HS-5 (cell line): ENCODE data around the gene CFAP90.

ENCODE experiments used
- DNase-seq: peaks from one replicate; pipeline ENCODE4 v3.0.0-alpha.2; 2012; ENCODE audit warnings: low read depth

The CFAP90 gene, protein sequence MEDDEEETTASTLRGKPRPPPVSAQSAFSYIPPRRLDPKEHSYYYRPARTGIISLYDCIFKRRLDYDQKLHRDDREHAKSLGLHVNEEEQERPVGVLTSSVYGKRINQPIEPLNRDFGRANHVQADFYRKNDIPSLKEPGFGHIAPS

DNA sequence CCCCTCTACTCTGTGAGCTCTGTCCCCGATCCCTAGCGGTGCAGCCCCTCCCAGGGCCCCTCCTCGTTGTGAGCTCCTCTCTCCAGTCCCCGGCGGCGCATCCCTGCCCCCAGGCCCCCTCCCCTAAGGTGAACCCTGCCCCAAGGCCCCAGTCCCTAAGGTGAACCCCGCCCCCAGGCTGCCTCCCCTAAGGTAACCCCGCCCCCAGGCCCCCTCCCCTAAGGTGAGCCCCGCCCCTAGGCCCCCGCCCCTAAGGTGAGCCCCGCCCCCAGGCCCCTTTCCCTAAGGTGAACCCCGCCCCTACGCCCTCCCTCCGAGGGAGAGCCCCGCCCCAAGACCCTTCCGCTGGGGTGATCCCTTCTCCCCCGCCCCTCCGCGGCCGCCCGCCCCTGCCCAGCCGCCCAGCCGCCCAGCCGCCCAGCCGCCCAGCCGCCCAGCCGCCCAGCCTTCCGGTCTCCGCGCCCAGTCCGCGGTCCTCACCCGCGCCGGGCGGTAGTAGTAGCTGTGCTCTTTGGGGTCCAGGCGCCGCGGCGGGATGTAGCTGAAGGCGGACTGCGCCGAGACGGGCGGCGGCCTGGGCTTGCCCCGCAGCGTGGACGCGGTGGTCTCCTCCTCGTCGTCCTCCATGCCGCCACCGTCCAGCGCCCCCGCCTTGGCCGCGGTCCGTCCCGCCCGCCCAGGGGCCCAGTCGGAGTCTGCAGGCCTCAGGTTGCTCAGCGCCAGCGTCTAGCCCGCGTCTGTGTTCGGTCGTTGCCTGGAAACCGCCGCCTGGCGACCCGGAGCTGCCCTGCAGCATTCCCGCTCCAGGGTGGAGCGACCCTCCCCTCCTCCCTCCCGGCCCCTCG, at the start of gene CFAP90:
Gene CFAP90 (minus strand): TSS at position 739 of the 845 bp plus-strand sequence. CDS start 112 bp downstream, at position 627.
- no peak for DNase-seq

DNA sequence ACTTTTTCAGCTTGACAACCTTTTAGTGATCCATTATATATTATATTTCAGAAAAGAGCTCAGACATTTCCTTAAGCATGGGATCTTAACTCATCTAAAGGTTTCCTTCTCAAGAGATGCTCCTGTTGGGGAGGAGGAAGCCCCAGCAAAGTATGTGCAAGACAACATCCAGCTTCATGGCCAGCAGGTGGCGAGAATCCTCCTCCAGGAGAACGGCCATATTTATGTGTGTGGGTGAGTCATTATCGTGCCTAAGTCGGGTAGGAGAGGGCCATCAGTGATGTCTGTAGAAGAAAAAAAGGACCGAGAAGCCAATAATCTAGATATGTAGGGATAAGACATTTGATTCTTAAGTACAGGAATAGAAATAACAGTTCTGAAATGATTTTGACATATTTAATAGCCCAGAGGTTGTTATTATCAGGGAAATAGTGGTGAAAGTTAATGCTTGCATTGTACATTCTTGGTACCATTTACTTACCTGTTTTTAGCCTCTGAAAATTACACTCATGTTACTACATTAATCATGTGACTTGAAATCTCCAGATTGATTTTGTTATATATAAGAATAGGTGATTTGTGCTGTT, 46.2 kb upstream of the CFAP90 start:
- no peak for DNase-seq

DNA sequence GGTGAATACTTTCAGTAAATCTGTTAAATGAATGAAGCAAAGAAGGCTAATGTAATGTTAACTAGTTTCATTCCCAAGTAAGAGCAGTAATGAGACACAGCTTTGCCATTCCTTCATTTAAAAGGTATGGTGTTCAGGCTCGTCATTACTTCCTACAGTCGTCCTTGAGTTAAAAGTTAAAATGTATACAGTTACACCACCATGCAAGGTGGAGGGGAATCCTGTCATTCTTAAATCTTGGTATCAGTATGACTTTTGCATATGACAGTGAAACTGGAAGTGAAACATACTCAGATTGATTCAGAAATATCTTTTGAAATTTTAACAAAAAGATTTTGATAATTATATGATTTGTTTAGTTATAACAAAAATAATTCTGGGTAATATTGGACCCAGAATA, 43.9 kb upstream of the CFAP90 start:
- DNase-seq, result no peak

DNA sequence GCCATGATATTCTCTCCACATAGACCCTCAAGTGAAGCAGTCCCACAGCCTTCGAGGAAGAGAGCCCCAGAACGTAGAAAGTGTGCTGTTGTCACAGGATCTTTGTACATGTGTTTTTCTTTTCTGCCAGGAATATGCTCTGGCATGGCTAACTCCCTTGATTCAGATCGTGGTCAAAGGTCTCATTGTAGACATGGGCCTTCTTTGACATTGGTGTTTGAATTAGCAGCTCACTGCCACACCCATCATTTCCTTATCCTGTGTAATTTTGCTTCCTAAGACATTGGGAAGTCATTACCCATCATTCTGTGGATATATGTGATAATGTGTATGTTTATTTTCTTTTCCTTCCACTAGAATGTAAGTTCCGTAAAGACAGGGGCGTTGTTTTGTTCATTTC, 43.5 kb upstream of the CFAP90 start:
- no peak for DNase-seq

DNA sequence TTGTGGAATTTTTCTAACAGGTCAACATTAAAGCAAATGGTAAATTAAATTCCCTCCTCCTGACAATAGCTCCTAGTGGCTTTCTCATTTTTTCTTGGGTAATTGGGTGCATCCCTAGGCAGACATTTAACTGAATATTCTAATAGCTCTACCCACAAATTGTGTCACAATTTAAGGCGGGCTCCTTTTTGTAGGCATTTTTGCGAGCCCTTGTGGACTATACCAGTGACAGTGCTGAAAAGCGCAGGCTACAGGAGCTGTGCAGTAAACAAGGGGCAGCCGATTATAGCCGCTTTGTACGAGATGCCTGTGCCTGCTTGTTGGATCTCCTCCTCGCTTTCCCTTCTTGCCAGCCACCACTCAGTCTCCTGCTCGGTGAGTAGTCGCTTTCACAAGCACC, 38.0 kb upstream of the CFAP90 start:
- DNase-seq, result no peak

DNA sequence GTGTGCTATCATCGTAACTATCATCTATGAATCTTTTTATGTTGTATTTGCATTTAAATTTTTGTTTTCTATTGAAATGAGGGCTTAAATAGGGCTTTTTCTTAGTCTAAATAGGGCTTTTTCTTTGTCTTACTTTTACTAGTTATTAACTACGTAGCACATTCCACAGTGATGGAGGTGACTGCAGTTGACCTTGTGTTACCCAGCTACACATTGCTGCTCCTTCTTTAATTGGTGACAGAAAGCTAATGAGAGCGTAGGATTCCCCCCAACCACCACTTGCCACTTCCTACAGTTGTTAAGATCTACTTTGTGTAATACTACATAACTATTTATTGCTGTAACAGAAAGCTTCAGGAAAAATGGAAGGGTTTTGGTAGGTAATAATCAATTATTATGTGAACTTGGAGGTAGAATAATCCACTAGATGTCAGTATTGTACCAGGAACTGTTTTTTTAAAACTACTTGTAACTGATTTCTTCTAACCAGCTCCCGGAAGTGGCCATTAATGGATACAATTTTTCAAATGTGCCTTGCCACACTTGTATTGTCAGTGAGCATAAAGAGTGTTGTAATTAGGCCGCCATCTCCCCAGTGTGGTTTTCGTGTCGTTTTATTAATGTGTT, 36.0 kb upstream of the CFAP90 start:
- no peak for DNase-seq

DNA sequence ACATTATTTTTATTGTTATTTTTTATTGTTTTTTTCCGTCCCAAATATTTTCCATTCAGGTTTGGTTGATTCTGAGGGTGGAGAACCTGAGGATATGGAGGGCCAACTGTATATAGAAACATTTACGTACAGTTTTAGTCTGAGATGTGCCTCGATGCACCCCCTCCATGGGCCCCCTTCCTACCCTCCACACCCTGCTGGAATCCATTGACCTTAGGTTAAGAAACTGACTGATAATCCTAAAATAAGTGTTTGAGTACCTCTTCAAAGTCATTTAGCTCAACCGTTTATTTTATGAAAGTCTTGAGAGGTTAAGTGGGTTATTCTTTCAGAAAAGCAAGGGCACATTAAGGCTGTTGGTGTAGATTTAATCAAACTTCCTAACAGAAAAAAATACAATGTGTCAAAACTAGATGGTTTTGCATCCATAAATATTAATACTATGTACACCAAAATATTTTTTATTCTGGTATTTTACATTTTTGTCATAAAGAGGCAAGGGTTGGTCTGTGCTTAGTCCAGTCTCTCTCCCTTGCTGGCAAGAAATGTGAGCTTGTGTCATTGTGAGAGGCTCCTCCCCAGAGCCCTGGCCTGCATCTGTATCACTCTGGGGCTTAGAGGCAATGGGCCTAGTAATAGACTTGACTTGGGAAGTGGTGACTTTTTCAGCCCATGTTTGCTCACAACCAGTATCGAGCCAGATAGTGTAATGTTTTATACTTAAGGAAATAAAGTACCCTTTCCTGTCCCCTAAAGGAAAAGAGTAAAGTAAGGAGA, 33.7 kb upstream of the CFAP90 start:
- no peak for DNase-seq

DNA sequence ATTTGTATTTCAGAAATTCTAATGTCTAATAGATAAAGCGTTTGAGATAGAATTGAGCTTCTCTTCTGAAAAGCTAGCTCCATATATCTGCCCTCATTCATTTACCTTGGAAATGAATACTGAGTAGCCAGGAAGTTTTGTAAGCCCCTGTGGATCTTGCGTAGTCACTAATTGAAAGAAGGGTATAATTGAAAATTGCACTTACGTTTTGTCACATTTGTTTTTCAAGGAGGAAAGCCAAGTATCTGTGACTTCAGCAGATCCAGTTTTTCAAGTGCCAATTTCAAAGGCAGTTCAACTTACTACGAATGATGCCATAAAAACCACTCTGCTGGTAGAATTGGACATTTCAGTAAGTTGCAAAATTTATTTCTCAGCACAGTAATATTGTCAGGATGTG, 32.0 kb upstream of the CFAP90 start:
- DNase-seq, result no peak

DNA sequence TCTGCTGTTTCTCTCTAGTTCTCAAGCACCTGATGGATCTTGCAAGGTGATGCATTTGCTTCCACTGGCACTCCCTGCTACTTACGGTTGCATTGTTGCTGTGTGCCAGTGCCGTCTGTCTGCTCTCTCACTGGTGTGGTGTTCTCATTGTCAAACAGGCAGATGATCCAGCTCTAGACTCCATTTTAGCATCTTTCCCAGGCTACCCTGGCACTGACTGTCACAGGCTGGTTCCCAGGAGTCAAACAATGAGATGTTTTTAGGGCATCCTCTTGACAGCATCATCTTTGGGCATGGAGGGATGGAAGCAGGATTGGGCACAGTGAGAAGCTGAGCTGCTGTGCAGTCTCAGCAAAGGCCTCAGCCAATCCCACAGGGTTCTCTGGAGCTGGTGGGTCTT, 30.9 kb upstream of the CFAP90 start:
- DNase-seq, result no peak

DNA sequence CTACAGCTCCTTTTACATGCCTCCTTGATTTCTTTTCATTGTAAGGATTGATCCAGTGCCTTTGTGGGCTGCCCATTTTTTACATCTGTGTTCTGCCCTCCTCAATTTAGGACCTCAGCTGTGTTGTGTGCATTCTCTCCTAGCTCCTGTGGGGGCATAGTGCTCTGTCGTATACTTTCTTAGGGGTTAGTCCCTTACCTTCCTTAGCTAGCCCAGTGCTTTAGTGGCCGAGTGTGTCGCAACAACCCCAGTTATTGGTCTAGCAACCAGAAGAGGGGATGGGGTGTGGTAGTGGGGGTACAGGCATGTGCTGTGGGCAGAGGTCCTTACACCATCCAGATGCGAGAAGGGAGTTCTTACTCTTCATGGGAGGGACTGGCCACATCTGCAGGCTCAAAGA, 30.2 kb upstream of the CFAP90 start:
- no peak for DNase-seq

DNA sequence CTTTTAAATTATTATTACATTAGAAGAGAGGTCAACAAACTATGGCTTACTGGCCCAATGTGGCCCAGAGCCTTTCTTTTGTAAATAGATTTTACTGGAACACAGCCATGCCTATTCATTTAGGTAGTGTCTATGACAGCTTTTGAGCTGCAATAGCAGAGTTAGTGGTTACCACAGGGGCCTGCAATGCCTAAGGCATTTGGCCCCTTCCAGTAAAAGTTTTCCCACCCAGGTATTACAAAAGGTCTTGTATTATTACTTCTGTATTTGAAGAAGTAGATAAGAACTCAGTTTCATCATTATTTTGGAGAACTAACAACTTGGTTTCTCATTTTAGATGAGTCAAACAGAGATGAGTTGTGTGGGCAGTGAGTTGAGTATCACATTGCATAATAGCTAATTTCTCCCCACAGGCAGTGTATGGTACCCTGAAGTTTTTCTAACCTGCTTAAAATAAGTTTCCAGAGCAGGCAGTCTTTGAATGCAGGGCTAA, 27.5 kb upstream of the CFAP90 start:
- no peak for DNase-seq

DNA sequence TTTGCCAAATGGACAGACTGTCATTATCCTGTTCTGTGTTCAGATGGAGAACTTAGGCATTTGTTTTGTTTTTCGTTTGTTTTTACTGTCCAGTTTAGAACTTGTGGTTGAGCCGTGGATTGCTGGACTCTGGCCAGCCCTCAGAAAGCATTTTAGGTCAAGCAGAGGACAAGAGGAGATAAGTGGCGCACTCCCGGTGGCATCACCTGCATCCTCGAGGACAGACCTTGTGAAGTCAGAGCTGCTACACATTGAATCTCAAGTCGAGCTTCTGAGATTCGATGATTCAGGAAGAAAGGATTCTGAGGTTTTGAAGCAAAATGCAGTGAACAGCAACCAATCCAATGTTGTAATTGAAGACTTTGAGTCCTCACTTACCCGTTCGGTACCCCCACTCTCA, 26.9 kb upstream of the CFAP90 start:
- DNase-seq, result no peak

DNA sequence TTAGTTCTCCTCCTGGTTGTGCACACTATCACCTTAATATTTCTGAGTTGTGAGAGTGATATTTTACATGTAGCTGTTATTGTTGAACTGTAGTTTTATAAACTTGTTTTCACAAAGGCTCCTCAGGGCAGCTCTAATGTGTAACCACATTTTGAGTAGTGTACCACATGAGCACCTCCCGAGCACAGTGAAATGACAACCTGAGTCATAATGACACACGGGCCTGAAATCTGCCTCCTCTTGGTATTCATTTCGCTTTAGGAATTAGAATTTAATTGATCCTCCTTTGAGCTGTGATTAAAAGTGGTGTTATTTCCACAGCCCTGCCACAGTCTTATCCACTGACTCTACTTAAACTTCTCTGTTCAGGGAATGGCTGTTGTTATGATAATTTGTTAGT, 25.9 kb upstream of the CFAP90 start:
- DNase-seq, result peak; percentile 74

DNA sequence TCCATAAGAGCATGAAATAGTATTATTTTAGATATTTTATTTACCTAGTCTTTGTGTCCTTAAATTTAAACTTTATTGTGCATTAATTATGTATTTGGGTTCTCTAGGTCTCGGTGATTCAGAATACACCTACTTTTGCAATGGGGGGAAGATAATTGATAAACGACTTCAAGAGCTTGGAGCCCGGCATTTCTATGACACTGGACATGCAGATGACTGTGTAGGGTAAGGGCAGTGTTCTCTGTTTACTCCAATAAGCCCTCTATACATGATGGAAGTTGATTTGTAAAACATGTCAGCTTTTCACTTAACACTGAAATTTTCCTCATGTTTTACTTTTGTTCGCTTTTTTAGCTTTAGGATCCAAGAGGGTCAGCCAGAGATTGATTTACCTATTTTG, 24.2 kb upstream of the CFAP90 start:
- DNase-seq, result no peak

DNA sequence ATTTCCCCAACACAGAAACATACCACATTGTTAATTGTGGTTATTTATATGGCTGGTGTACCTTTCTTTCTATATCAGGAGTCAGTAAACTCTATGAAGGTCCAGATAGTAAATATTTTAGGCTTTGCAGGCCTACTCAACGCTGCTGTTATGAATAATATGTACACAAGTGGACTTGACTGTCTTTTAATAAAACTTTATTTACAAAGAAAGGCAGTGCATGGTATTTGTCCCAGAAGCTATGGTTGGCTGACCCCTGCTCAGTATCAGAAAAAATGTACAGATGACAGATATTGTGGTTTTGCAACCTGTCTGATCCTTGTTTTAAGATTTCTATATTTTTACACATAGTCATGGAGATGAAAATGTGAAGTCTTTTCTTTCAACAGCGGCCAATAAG, 23.7 kb upstream of the CFAP90 start:
- no peak for DNase-seq

DNA sequence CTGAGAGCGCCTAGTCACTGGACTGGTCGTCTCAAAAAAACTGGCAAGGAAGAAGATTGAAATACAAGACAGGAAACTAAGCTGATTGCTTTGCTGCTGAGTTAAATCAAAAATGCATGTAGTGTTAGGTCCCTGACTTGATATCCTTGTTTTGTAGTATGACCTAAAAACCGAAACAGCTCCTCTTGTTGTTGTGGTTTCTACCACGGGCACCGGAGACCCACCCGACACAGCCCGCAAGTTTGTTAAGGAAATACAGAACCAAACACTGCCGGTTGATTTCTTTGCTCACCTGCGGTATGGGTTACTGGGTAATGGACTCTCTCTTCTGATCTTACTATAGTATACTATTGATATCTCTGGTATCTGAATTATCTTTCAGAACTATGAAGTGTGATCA, 22.3 kb upstream of the CFAP90 start:
- DNase-seq, result no peak

DNA sequence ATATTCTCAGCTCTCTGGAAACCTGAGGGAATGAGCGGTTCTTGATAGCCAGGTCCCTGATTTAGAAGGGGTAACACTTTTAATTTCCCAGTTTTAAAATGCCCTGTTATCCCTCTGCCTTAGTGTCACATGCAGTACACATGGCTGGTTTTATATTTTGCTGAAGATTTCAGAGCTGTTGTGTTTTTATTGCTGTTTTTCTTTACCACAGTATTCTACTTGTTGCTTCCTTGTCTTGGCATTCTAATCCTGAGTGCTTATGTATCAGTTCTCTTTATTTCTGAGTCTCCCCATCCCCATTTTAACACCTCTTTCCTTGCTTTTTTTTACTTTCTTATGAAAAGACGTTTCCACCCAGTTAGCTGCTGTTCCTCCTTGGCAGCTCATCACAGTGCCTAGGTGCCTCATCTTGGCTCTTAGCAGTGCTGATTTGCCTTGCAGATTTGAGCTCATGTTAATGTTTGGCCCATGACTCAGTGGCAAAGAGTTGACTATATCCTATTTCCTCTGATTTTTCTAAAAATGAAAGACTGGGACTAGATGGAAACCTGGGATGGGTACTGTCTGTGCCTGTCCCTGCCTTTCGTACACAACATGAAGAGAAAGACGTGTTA, 21.7 kb upstream of the CFAP90 start:
- no peak for DNase-seq

DNA sequence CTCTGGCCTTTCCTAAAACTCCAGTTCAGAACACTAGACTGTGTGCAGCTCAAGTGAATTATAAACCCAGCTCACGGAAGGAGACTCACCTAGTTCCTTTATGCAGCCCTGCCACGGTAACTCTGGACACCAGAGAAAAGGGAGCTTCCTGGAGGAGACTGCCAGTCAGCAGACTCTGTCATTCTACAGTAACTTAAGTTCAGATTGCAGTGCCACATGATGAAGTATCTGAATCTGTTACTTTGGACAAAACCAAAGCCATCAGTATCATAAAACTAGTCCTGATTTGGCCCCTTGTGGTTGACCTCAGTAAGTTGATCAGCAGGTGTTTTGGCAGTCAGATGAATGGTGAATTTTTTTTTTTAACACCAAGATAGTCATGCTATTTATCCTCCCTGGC, 20.7 kb upstream of the CFAP90 start:
- no peak for DNase-seq

DNA sequence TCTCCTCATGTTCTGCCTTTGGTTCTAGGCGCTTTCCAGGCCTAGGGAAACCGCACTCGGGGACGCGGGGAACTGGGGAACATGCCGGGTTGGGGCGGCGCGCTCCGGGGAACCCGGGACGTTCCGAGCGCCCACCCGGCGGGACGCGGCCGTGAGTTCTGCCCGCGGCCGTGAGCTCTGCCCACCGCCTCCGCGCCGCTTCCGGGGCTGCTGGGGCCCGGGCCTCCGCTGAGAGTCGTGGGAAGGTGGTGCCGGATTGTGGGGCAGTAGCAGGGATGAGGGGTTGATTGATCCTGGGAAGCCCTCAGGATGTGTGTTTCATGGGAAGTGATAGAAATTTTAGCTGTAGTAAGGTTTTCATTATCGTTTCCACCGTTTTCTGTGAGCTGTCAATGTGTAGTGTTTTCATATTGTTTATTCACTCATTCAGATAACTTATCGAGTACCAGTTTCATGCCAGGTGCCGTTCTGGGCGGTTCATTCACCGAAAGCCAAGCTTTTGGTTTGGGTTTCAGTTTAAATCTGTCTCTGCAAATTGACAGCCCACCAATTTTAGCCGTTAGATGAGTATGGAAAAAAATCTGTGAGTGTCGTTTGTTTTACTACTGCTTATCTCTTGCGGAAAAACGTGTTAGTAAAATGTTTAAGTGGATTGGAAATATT, 18.7 kb upstream of the CFAP90 start:
- no peak for DNase-seq

DNA sequence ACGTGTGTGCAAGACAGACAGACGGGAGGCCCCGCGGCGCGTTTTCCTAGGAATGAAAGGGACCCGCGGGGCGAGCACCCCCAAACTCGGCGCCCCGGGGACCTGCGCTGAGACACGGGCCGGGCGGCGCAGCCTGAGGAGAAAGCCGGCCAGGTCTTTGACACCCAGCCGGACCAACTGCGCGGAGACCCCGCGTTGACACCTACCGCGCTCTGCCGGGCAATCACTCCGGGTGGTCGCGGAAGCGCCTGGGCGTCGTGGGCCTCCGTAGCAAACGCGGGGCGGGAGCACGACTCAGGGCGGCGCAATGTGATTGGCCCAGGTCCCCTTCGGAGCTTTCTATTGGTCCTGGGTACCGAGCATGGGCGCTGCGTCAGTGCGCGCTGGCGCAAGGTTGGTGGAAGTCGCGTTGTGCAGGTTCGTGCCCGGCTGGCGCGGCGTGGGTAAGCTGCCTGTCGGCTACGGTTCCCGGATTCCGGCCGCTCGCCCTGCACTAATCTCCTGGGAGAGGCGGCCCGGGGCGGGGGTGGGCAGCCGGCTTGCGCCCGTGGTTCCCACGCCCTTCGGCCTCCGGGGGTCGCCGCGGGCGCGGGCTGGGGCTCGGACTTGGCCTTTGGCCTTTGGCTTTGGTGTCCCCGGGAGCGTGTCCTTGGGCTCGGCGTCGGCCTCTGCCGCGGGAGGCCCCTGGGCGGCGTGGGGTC, 18.0 kb upstream of the CFAP90 start, which contains the start of the genes FASTKD3 and MTRR:
Gene FASTKD3 (minus strand): TSS at position 259 of the 701 bp plus-strand sequence. CDS start 948 bp downstream, outside the sequence.
Gene MTRR (plus strand): TSS at position 376 of the 701 bp plus-strand sequence. CDS start 1,647 bp downstream, outside the sequence.
- DNase-seq, result peak; percentile 78
